SK-N-MC (cell line): ENCODE data around the gene CER1.
"Not testable (repeated sequence)": the region's sequence is repeated elsewhere in the genome, so short reads cannot be mapped to it uniquely, and the experiment has no call there.

Source experiments
- DNase-seq: peaks from one replicate; pipeline ENCODE4 v3.0.0-alpha.2; 2011; ENCODE audit warnings: low read depth, low spot score
- H3K27ac ChIP-seq: fragments of 200-600 bp; sonication (generic); 2 replicates; pipeline ENCODE4 v1.5.1; 2016; ENCODE audit warnings: mixed run types
- H3K36me3 ChIP-seq: fragments of 200-600 bp; sonication (generic); 2 replicates; pipeline ENCODE4 v1.6.1; 2017; ENCODE audit warnings: antibody characterized with exemption, low read length, mixed read lengths; ENCODE audit not compliant: insufficient read depth
- H3K4me3 ChIP-seq: fragments of 200-600 bp; sonication (generic); 2 replicates; pipeline ENCODE4 v1.5.1; 2016
- H3K9ac ChIP-seq: fragments of 200-600 bp; sonication (generic); 2 replicates; pipeline ENCODE4 v1.8.0; 2017; ENCODE audit warnings: mixed run types, mixed read lengths; ENCODE audit not compliant: insufficient read length
- H3K9me3 ChIP-seq: fragments of 200-600 bp; sonication (generic); 2 replicates; pipeline ENCODE4 v1.6.1; 2017; ENCODE audit warnings: low read depth, mild to moderate bottlenecking, antibody characterized with exemption, low read length, moderate library complexity, mixed read lengths
- EZH2 ChIP-seq: fragments of 200-600 bp; sonication (generic); IDR thresholded peaks from one replicate; pipeline ENCODE4 v1.6.1; 2017; ENCODE audit warnings: antibody characterized with exemption
- FOXP2 ChIP-seq: optimal IDR thresholded peaks from 2 replicates; pipeline ENCODE3; 2011; ENCODE audit warnings: mild to moderate bottlenecking, moderate library complexity; ENCODE audit not compliant: insufficient read depth; ENCODE audit errors: extremely low read length, control extremely low read depth
- POLR2AphosphoS5 ChIP-seq: IDR thresholded peaks from 2 replicates; pipeline ENCODE4 v1.6.1; 2012; ENCODE audit warnings: mild to moderate bottlenecking, low read depth, low read length, borderline replicate concordance

Gene CER1

DNA sequence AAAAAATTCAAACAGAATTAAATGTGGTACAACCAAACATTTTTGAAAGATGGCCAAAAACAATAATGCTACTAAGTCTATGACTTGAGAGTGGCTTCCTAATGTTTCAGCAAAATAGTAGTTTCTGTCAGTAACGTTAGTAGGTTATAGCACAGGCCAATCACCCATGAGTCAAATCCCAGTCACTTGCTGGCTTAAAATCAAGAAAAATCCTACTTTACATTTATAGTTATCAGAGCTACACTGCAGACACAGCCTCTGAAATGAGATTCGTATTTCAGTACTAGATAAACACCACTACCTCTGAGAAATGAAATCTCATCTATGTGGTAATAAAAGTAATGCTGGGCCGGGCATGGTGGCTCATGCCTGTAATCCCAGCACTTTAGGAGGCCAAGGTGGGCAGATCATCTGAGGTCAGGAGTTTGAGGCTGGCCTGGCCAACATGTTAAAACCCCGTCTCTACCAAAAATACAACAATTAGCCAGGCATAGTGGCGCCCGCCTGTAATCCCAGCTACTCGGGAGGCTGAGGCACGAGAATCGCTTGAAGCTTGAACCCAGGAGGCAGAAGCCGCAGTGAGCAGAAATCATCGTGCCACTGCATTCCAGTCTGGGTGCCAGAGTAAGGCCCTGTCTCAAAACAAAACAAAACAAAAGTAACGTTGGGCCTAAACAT is 35.4 kb downstream of the CER1 start:
- peak overlapping the region; percentile 2 for H3K9ac ChIP-seq
- DNase-seq, result no peak
- no peak overlapping the region for H3K4me3 ChIP-seq
- H3K36me3 ChIP-seq, result peaks cover 45% of the 10 kb centered on the region
- TF ChIP-seq EZH2 (no peak), POLR2AphosphoS5 (no peak), FOXP2 (no peak)
- no peaks in the 10 kb centered on the region for H3K9me3 ChIP-seq
- peak overlapping the region; percentile 72 for H3K27ac ChIP-seq

DNA sequence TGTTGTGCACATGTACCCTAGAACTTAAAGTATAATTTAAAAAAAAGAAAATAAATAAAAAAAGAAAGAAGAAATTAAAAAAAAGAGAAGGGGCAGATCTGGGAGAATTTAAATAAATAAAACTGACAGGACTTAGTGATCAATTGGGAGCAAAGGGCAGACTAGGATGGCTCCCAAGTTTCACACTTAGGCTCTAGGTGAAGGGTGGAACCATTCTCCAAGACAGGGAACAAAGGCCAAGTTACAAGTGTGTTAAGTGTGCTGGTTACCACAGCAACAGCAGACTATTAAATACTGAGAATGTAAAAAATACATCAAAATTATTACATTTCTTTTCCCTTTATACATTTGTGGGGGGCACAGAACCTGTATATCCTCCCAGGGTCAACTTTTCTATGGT is 36.4 kb downstream of the CER1 start:
- no peak overlapping the region for H3K27ac ChIP-seq
- no peak for DNase-seq
- peaks cover 51% of the 10 kb centered on the region for H3K36me3 ChIP-seq
- TF ChIP-seq EZH2 (no peak), POLR2AphosphoS5 (no peak), FOXP2 (no peak)
- H3K9ac ChIP-seq, result no peak overlapping the region
- no peak overlapping the region for H3K4me3 ChIP-seq
- H3K9me3 ChIP-seq, result no peaks in the 10 kb centered on the region

GRCh38 chr9:14682616-14683015 is 39.9 kb downstream of the CER1 start:
- H3K4me3 ChIP-seq, H3K27ac ChIP-seq, H3K9me3 ChIP-seq, H3K9ac ChIP-seq, DNase-seq: not testable (repeated sequence)
- H3K36me3 ChIP-seq, result peaks cover 49% of the 10 kb centered on the region

DNA sequence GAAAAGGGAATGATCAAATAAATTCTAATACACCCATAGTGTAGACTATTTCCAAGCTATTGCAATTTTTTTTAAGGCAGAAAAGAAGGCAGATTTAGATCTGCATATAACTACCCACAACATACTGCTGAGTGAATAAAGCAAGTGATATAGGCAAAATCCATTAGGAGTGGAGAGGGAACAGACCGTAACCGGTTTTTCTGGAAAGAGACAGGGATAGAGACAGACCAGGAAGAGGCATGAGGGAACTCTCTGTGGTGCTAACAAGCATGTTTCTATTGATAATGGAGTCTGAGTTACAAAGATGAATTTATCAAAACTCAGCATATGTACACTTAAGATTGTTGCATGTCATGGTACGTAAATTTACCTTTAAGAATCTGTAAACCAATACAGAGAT is 43.8 kb downstream of the CER1 start:
- no peak for DNase-seq
- no peak overlapping the region for H3K4me3 ChIP-seq
- TF ChIP-seq POLR2AphosphoS5 (no peak), EZH2 (no peak), FOXP2 (no peak)
- no peak overlapping the region for H3K27ac ChIP-seq
- no peaks in the 10 kb centered on the region for H3K9me3 ChIP-seq
- H3K36me3 ChIP-seq, result peaks cover 47% of the 10 kb centered on the region
- H3K9ac ChIP-seq, result no peak overlapping the region

DNA sequence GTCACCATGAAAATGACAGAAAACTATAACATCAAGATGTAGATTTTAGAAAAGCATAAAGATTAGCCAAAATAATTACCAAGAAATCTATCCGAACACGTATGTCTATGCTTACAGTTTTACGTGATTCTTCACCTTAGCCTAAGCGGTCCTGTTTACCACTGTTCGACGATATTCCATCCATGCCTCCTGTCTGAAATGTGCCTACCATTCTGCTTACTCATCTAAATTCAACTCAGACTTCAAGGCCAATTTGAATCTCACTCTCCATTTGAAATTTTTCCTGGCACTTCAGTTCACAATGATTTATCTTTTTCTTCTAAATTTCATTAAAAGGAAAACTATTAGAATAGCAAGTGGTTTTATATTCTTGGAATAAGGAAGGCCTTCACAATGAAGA is 44.7 kb downstream of the CER1 start:
- no peak for DNase-seq

DNA sequence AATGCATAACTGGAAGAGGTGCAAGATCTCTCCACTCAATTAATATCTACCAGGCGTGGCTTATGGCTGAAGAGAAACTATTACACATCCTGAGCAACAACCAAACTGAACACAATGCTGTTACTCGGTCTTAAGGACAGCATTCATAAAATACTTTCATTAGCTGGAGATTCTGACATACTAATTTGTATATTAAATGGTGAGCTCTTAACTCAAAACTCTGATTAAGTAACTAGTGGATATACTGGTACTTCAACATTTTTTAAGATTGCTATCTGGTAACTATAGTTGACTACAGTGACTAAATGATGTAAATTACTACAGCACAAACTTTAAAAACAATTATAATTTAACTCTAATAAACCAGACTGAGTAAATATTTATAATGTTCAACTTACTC is 45.1 kb downstream of the CER1 start:
- H3K27ac ChIP-seq, result peak overlapping the region; percentile 5; the same call in 1 of the 2 replicates
- TF ChIP-seq POLR2AphosphoS5 (no peak), FOXP2 (no peak), EZH2 (no peak)
- no peak for DNase-seq
- H3K9ac ChIP-seq, result no peak overlapping the region
- H3K4me3 ChIP-seq, result no peak overlapping the region
- peaks cover 52% of the 10 kb centered on the region for H3K36me3 ChIP-seq
- H3K9me3 ChIP-seq, result no peaks in the 10 kb centered on the region

More for the DNA sequence above, 44.7 kb downstream of the CER1 start:
- H3K9ac ChIP-seq, result no peak overlapping the region
- H3K4me3 ChIP-seq, result no peak overlapping the region
- H3K27ac ChIP-seq, result no peak overlapping the region; the same call in 1 of the 2 replicates
- TF ChIP-seq EZH2 (no peak), FOXP2 (no peak), POLR2AphosphoS5 (no peak)
- no peaks in the 10 kb centered on the region for H3K9me3 ChIP-seq
- peaks cover 50% of the 10 kb centered on the region for H3K36me3 ChIP-seq

DNA sequence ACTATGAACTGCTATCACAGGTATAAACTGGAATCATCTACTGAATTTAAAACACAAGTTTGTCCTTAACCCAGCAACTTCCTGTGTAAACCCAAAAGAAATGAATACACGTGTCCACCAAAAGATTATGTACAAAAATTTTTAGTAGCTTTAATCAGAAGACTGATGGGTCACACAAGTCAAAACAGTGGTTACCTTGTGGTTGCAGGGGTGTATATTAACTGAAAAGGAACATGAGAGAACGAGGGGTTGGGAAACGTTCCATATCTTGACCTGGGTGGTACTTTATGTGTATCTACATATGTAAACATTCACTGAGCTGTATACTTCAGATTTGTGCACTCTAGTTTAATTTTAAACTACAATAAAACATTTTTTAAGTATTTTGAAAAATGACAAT is 47.9 kb downstream of the CER1 start:
- DNase-seq, result no peak
- Histone ChIP-seq H3K27ac (no peak overlapping the region), H3K9me3 (no peaks in the 10 kb centered on the region), H3K36me3 (peaks cover 65% of the 10 kb centered on the region), H3K9ac (no peak overlapping the region), H3K4me3 (no peak overlapping the region)
- TF ChIP-seq FOXP2 (no peak), POLR2AphosphoS5 (no peak), EZH2 (no peak)

DNA sequence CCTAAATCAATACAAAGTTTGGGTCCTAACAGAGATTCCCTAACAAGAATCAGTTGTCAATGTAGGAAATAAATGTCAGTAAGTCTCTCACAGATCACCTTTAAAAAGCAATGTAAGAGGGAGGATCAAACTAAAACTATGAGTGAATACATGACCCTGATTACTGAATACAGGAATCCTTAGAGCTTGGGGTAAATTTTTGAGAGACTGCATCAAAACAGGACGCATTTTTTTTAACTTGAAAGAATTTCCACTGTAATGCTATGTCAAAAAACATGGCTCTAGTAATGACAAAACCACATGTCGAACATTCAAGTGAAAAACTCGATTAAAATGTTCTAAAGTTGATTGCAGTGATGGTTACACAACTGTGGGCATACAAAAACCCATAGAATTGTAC is 51.2 kb downstream of the CER1 start:
- Histone ChIP-seq H3K9me3 (no peaks in the 10 kb centered on the region), H3K4me3 (no peak overlapping the region), H3K27ac (no peak overlapping the region), H3K36me3 (peaks cover 43% of the 10 kb centered on the region), H3K9ac (no peak overlapping the region)
- DNase-seq, result no peak
- TF ChIP-seq POLR2AphosphoS5, result no peak
- TF ChIP-seq EZH2, result no peak

GRCh38 chr9:14670718-14671117 is 51.8 kb downstream of the CER1 start:
- no peak overlapping the region for H3K4me3 ChIP-seq
- H3K9me3 ChIP-seq, result no peaks in the 10 kb centered on the region
- H3K9ac ChIP-seq, result no peak overlapping the region
- H3K27ac ChIP-seq, result no peak overlapping the region
- TF ChIP-seq EZH2 (no peak), FOXP2 (no peak), POLR2AphosphoS5 (no peak)
- DNase-seq, result no peak
- peaks cover 43% of the 10 kb centered on the region for H3K36me3 ChIP-seq
